Pancreas (tissue), 10 donors: ENCODE measurements around the gene LMF1. TPM values are rescaled to one million over a fixed set of nuclear protein-coding genes. Genes with fewer than 3 reads are reported as not detected.

Experiments
- ATAC-seq, 4 donors: fragments of 200-7000 bp; cut with Tn5 transposase; one replicate each; pipeline versions ENCODE4 v1.8.0 to v1.9.1; 2020; ENCODE audit warnings: mild to moderate bottlenecking in 4 of 4, moderate library complexity in 4 of 4
- DNase-seq, 6 donors: peaks; one replicate each; pipeline ENCODE4 v3.0.0-alpha.2; 2020
- FAIRE-seq: peaks from 2 replicates; lab custom pipeline; 2012; peaks lifted over from hg19 to GRCh38; lab: Jason Lieb, UNC
- H3K27ac ChIP-seq, 4 donors: fragments of 200-600 bp; sonication (generic); 1 replicate in 3 of 4; 2 replicates in 1 of 4; pipeline versions ENCODE4 v1.5.0 to v1.8.0; 2020
- H3K27me3 ChIP-seq, 4 donors: fragments of 200-600 bp; one replicate each; pipeline ENCODE4 v1.8.0; 2021
- H3K36me3 ChIP-seq, 3 donors: fragments of 200-600 bp; sonication (generic) in 1 of 3; one replicate each; pipeline versions ENCODE4 v1.5.0 to v1.8.0; 2020 to 2021
- H3K4me1 ChIP-seq, 3 donors: fragments of 200-600 bp; one replicate each; pipeline ENCODE4 v1.8.0; 2021
- H3K4me3 ChIP-seq, 4 donors: fragments of 200-600 bp; sonication (generic) in 2 of 4; one replicate each; pipeline versions ENCODE4 v1.5.0 to v1.8.0; 2020 to 2021
- H3K9me3 ChIP-seq, 4 donors: fragments of 200-600 bp; one replicate each; pipeline ENCODE4 v1.8.0; 2021
- WGBS, 2 donors: extraction: QIAGEN DNeasy Blood & Tissue Kit; methylation state at CpG; one replicate each; pipeline ENCODE4 v1.1.7; 2013; 5-methylcytosine and 5-hydroxymethylcytosine counted together
- intact Hi-C, 3 donors: fragments of 100-400 bp; cut with DNase I; formaldehyde crosslinking; loops; one replicate each; pipeline versions ENCODE4 v1.11.1 to v1.14.2; 2022
- polyA plus RNA-seq, 2 donors: library from polyadenylated mRNA; stranded (reverse); fragments of 200-250 nt; gene quantifications; one replicate each; pipeline ENCODE4 v1.2.3, GENCODE V29; 2013
- total RNA-seq, 6 donors: library from RNA; stranded (reverse); fragmentation: NEBNext Ultra II Directional in 4 of 6; extraction: Animal tissue kit (Norgen Biotek cat#: 25700) in 4 of 6; gene quantifications; one replicate each; pipeline versions ENCODE4 v1.2.1 to v1.2.4, GENCODE V29; 2021 to 2023
- TF ChIP-seq, protein P1 (sequence below), 4 donors: fragments of 200-600 bp; sonication (generic) in 3 of 4; IDR thresholded peaks; one replicate each; pipeline versions ENCODE4 v1.5.0 to v1.8.0; 2021; ENCODE audit warnings: antibody characterized with exemption in 4 of 4
- donor health status: healthy with polysubstance abuse.
- donor health status: DM: no; HTN: no; CAD: no; lungs with moderate emphysema.
- donor health status: DM: no; HTN: no; CAD: no.
- donor health status: control.
- donor health status: control.
- donor health status: Bipolar disorder and iron deficiency.
- donor health status: DM: yes; HTN: yes; CAD: no.
- donor health status: DM: no; HTN: no; CAD: no.
- donor health status: DM: no; HTN: no; CAD: no.
- donor health status: DM: yes; HTN: yes; CAD: no.

Gene LMF1
- total and polyA plus RNA-seq, 8 donors = 9.3 to 64.6 (median 15.7) TPM

DNA sequence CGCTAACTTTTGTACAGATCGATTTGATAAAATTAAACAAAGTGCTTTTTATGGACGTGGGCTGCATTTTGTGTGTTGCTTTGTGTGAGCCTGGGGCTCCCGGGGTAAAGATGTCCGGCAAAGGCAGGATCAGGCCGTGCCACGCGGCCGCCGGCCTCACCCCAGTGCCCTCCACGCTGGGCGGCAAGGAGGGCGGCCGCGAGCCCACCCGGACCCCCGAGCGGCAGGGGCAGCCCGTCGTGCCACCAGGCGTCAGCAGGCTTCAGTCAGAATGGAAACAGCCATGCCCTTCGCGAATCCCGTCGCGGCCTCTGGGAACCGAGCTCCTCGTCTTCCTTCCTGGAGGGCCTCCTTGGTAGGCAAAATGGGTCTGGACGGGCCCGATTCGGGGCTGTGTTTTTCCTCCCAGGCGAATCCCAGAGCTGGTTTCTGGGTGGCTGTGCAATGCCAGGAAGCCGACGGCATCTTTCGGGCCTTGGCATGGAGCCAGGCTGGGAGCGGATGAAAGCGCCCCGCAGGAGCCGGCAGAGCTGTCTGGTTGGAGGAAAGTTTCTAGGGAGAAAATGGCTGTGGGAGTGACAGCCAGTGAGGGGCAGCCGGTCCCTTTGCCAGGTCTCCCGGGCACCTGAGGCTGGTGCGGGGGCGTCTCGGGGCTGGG lies 16.3 kb upstream of the LMF1 start:
- Histone ChIP-seq H3K4me1 (no peaks in the 10 kb centered on the region), H3K4me3 (no peak overlapping the region), H3K36me3 (no peaks in the 10 kb centered on the region), H3K27me3 (no peaks in the 10 kb centered on the region), H3K27ac (no peak overlapping the region), H3K9me3 (no peaks in the 10 kb centered on the region)
- no peak for ATAC-seq
- TF ChIP-seq, protein P1, sequence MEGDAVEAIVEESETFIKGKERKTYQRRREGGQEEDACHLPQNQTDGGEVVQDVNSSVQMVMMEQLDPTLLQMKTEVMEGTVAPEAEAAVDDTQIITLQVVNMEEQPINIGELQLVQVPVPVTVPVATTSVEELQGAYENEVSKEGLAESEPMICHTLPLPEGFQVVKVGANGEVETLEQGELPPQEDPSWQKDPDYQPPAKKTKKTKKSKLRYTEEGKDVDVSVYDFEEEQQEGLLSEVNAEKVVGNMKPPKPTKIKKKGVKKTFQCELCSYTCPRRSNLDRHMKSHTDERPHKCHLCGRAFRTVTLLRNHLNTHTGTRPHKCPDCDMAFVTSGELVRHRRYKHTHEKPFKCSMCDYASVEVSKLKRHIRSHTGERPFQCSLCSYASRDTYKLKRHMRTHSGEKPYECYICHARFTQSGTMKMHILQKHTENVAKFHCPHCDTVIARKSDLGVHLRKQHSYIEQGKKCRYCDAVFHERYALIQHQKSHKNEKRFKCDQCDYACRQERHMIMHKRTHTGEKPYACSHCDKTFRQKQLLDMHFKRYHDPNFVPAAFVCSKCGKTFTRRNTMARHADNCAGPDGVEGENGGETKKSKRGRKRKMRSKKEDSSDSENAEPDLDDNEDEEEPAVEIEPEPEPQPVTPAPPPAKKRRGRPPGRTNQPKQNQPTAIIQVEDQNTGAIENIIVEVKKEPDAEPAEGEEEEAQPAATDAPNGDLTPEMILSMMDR (IDR thresholded peaks at IDR 0.05) = no peak
- no peak for DNase-seq
- intact Hi-C loops = no loop called here
- FAIRE-seq = no peak
- WGBS, 2 donors = 71 to 77% methylated on average over 44 of the region's 44 CpGs

DNA sequence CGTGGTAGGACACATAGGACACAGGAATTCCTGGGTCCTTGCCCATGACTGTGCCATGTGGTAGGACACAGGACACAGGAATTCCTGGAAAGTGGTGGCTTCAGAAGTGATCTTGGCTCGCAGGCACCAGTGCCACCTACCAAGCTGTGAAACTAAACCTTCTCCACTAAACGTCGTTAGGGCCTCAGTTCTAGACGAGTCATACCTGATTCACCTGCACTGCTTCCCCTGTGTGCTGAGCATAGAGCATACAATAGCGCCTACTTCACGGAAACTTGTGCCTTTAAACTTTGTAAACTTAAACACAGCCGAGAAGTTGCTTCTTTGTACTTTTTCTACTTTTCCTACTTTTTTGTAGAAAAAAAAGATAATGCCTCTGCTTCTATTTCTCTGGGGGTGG lies 15.6 kb upstream of the LMF1 start:
- Histone ChIP-seq H3K27ac (no peak overlapping the region), H3K9me3 (no peaks in the 10 kb centered on the region), H3K27me3 (no peaks in the 10 kb centered on the region), H3K36me3 (no peaks in the 10 kb centered on the region), H3K4me1 (no peaks in the 10 kb centered on the region), H3K4me3 (no peak overlapping the region)
- FAIRE-seq (no peak), DNase-seq (no peak), ATAC-seq (no peak)
- intact Hi-C loops = no loop called here
- TF ChIP-seq, protein P1 (IDR thresholded peaks at IDR 0.05) = no peak
- 68 to 78% methylated on average over 8 of the region's 8 CpGs for WGBS, 2 donors

DNA sequence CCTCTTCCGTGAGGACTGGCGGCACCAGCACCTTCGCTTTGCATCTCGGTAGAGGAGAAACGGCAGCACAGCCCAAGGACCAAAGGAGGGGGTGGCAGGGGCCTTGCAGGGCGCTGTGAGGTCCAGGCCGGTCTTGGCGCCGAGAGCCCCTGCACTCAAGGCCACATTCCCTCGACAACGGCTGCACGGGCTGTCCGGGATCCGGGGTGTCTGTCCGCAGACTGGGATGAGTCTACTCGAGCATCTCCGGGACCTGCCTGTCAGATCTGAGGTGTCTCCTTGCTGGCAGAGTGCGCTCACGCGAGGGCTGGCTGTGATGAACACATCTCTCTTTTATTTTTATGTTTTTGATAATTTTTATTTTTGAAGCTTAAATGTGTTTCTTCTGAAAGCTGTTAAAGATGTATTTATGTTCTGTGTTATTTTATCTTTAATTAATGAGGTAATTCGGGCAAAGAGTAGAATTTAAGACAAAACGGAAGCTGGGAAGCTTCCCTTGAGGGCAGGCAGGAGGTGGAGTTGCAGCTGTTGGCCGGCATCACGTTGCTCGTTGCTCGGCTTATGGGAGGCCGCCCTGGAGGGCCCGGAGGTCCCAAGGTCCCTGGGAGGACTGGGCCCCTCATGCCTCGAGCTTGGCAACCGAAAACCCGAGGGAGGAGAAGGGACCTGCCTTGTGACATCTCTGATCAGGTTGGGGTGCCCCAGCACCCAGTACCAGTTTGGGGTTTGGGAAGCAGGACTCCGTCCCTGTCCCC lies 15.0 kb upstream of the LMF1 start:
- DNase-seq = no peak
- H3K4me1 ChIP-seq = no peaks in the 10 kb centered on the region
- no peak overlapping the region for H3K27ac ChIP-seq
- H3K27me3 ChIP-seq = no peaks in the 10 kb centered on the region
- no peak for ATAC-seq
- no peak overlapping the region for H3K4me3 ChIP-seq
- no peak for FAIRE-seq
- H3K36me3 ChIP-seq = no peaks in the 10 kb centered on the region
- TF ChIP-seq, protein P1 (IDR thresholded peaks at IDR 0.05) = no peak
- H3K9me3 ChIP-seq = no peaks in the 10 kb centered on the region
- intact Hi-C loops = no loop called here
- WGBS, 2 donors = 74 to 83% methylated on average over 32 of the region's 32 CpGs

DNA sequence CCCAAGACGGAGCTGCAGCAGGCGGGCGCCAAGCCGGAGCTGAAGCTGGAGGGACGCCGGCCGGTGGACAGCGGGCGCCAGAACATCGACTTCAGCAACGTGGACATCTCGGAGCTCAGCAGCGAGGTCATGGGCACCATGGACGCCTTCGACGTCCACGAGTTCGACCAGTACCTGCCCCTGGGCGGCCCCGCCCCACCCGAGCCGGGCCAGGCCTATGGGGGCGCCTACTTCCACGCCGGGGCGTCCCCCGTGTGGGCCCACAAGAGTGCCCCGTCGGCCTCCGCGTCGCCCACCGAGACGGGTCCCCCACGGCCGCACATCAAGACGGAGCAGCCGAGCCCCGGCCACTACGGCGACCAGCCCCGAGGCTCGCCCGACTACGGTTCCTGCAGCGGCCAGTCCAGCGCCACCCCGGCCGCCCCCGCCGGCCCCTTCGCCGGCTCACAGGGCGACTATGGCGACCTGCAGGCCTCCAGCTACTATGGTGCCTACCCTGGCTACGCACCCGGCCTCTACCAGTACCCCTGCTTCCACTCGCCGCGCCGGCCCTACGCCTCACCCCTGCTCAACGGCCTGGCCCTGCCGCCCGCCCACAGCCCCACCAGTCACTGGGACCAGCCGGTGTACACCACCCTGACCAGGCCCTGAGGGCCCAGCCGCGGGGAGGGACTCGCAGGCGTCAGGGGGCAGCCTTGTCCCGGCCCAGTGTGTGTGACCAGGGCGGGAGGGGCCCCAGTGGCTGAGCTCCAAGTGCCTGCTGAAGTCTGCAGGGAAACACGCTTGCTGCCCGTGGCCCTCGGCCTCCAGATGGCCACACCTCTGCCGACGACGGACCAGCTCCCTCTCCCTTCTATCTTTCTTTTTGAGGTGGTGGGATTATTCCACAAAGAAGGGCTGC lies 14.2 kb upstream of the LMF1 start:
- DNase-seq (no peak), FAIRE-seq (no peak), ATAC-seq (no peak)
- intact Hi-C loops = no loop called here
- no peaks in the 10 kb centered on the region for H3K36me3 ChIP-seq
- no peaks in the 10 kb centered on the region for H3K4me1 ChIP-seq
- H3K9me3 ChIP-seq = no peaks in the 10 kb centered on the region
- TF ChIP-seq, protein P1 (IDR thresholded peaks at IDR 0.05) = no peak
- no peak overlapping the region for H3K4me3 ChIP-seq
- no peak overlapping the region for H3K27ac ChIP-seq
- H3K27me3 ChIP-seq = no peaks in the 10 kb centered on the region
- 86 to 93% methylated on average over 72 to 78 of the region's 78 CpGs for WGBS, 2 donors
